ENCODE measurements around the gene SLC25A47.
"Not testable (repeated sequence)": the region's sequence is repeated elsewhere in the genome, so short reads cannot be mapped to it uniquely, and the experiment has no call there.

Gene SLC25A47

GRCh38 chr14:100328495-100329163, 5.5 kb downstream of the SLC25A47 start:
- DNase-seq = no peak

GRCh38 chr14:100329233-100330006, 6.3 kb downstream of the SLC25A47 start:
- no peak for DNase-seq

- DNase-seq = no peak
These were observed 6.8 kb downstream of the SLC25A47 start for GRCh38 chr14:100330007-100330344.

- no peak for DNase-seq
These were observed 7.3 kb downstream of the SLC25A47 start for GRCh38 chr14:100330388-100330931.

GRCh38 chr14:100332071-100332639, 9.0 kb downstream of the SLC25A47 start:
- no peak for DNase-seq

- DNase-seq = no peak
These were observed 9.7 kb downstream of the SLC25A47 start for GRCh38 chr14:100332797-100333196.

GRCh38 chr14:100333311-100333710, 10.2 kb downstream of the SLC25A47 start:
- DNase-seq = no peak

- DNase-seq = no peak
These were observed 10.7 kb downstream of the SLC25A47 start for GRCh38 chr14:100333827-100334226.

- no peak for DNase-seq
These were observed 11.8 kb downstream of the SLC25A47 start for GRCh38 chr14:100334904-100335303.

GRCh38 chr14:100336618-100337530, 13.7 kb downstream of the SLC25A47 start:
- DNase-seq = no peak

- no peak for DNase-seq
These were observed 16.8 kb downstream of the SLC25A47 start for GRCh38 chr14:100339766-100340422.

- no peak for DNase-seq
These were observed 17.3 kb downstream of the SLC25A47 start for GRCh38 chr14:100340423-100340813.

- peak; percentile 36 for DNase-seq
These were observed 18.3 kb downstream of the SLC25A47 start for GRCh38 chr14:100341301-100342031.

- no peak for DNase-seq
These were observed 19.1 kb downstream of the SLC25A47 start for GRCh38 chr14:100342195-100342594.

- DNase-seq = not testable (repeated sequence)
These were observed 19.7 kb downstream of the SLC25A47 start for GRCh38 chr14:100342826-100343225.

- not testable (repeated sequence) for DNase-seq
These were observed 21.5 kb downstream of the SLC25A47 start for GRCh38 chr14:100344657-100345056.

GRCh38 chr14:100345711-100346110, 22.6 kb downstream of the SLC25A47 start:
- DNase-seq = no peak

- DNase-seq = no peak
These were observed 23.4 kb downstream of the SLC25A47 start for GRCh38 chr14:100346306-100347091.

GRCh38 chr14:100348253-100348729, 25.2 kb downstream of the SLC25A47 start:
- DNase-seq = no peak

Data from stimulated activated CD4-positive, alpha-beta T cell treated with anti-CD3 and anti-CD28 coated beads, Interleukin-4, amount 100 ng/mL, for 24 hours (primary cell).